Activated CD4-positive, alpha-beta memory T cell treated with anti-CD3 and anti-CD28 coated beads for 36 hours (primary cell): ENCODE measurements around the gene PQBP1. TPM values are rescaled to one million over a fixed set of nuclear protein-coding genes. Genes with fewer than 3 reads are reported as not detected.
A peak's percentile ranks its signal among the peaks of the same experiment; 100 is the strongest.

Experiments
- CTCF ChIA-PET: fragments of 350-600 bp; sonication (Branson Sonifier 250); formaldehyde crosslinking; loops from one replicate; lab custom pipeline; 2021; ENCODE audit warnings: antibody characterized with exemption, inconsistent platforms; lab: Charles Lee
- POLR2A ChIA-PET: fragments of 350-600 bp; sonication (Branson Sonifier 250); formaldehyde crosslinking; loops from one replicate; lab custom pipeline; 2021; ENCODE audit warnings: antibody characterized with exemption; lab: Charles Lee
- DNase-seq: peaks from one replicate; pipeline ENCODE4 v3.0.0-alpha.2; 2020
- H3K27ac Mint-ChIP-seq: one replicate; pipeline ENCODE4 v1.8.0; 2021; ENCODE audit warnings: mixed read lengths
- H3K27me3 Mint-ChIP-seq: one replicate; pipeline ENCODE4 v1.8.0; 2021; ENCODE audit warnings: mixed read lengths
- H3K36me3 Mint-ChIP-seq: one replicate; pipeline ENCODE4 v1.8.0; 2021; ENCODE audit warnings: mixed read lengths
- H3K4me1 Mint-ChIP-seq: one replicate; pipeline ENCODE4 v1.8.0; 2021; ENCODE audit warnings: low read depth, mixed read lengths
- H3K4me3 Mint-ChIP-seq: one replicate; pipeline ENCODE4 v1.8.0; 2021; ENCODE audit warnings: mild to moderate bottlenecking, mixed read lengths
- H3K9me3 Mint-ChIP-seq: one replicate; pipeline ENCODE4 v1.8.0; 2021; ENCODE audit warnings: mixed read lengths
- intact Hi-C: fragments of 100-400 bp; cut with micrococcal nuclease; formaldehyde crosslinking; loops from one replicate; pipeline ENCODE4 v1.15.1; 2023
- total RNA-seq, 2 experiments: library from RNA; stranded (reverse); gene quantifications; one replicate each; pipeline ENCODE4 v1.2.3, GENCODE V29; 2021

Gene PQBP1
- total RNA-seq, 2 experiments from 2014 or later, result 85.0 to 85.5 TPM

DNA sequence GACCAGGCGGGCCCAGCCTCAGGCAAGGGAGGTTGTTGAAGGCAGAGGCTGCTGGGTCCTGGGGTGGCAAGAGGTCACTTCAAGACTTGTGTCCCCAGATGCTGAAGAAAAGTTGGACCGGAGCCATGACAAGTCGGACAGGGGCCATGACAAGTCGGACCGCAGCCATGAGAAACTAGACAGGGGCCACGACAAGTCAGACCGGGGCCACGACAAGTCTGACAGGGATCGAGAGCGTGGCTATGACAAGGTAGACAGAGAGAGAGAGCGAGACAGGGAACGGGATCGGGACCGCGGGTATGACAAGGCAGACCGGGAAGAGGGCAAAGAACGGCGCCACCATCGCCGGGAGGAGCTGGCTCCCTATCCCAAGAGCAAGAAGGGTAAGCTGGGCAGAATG lies 4.4 kb downstream of the PQBP1 start:
- H3K4me1 Mint-ChIP-seq, result peaks cover 1% of the 10 kb centered on the region
- ChIA-PET POLR2A (no interaction called here), CTCF (no interaction called here)
- no peak for DNase-seq
- intact Hi-C loops, result no loop called here
- H3K27me3 Mint-ChIP-seq, result no peaks in the 10 kb centered on the region
- peaks cover 13% of the 10 kb centered on the region for H3K36me3 Mint-ChIP-seq
- H3K4me3 Mint-ChIP-seq, result no peak overlapping the region
- peak overlapping the region; percentile 30 for H3K27ac Mint-ChIP-seq
- no peaks in the 10 kb centered on the region for H3K9me3 Mint-ChIP-seq

DNA sequence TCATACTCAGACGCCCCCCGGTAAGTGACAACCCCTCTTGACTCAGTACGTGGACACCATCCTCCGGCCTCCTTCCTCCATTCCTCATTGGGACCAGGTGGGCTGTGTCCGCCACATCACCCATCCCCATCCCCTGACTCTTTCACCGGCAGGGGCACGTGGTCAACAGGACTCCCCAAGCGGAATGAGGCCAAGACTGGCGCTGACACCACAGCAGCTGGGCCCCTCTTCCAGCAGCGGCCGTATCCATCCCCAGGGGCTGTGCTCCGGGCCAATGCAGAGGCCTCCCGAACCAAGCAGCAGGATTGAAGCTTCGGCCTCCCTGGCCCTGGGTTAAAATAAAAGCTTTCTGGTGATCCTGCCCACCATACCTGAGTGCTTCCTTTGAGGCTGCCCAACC lies 5.0 kb downstream of the PQBP1 start:
- H3K4me1 Mint-ChIP-seq, result peaks cover 1% of the 10 kb centered on the region
- H3K27me3 Mint-ChIP-seq, result no peaks in the 10 kb centered on the region
- peaks cover 13% of the 10 kb centered on the region for H3K36me3 Mint-ChIP-seq
- H3K27ac Mint-ChIP-seq, result no peak overlapping the region
- ChIA-PET POLR2A (interaction anchor here (0.9 to 1.7 kb wide), 2 partner anchors 35 to 166 kb away, joined by 3 to 8 read pairs; no protein-coding TSS in a partner anchor), CTCF (interaction anchor here (1.0 to 1.2 kb wide), 2 partner anchors 11 to 43 kb away, joined by 3 read pairs; no protein-coding TSS in a partner anchor)
- no peak for DNase-seq
- intact Hi-C loops, result no loop called here
- H3K9me3 Mint-ChIP-seq, result no peaks in the 10 kb centered on the region
- no peak overlapping the region for H3K4me3 Mint-ChIP-seq

DNA sequence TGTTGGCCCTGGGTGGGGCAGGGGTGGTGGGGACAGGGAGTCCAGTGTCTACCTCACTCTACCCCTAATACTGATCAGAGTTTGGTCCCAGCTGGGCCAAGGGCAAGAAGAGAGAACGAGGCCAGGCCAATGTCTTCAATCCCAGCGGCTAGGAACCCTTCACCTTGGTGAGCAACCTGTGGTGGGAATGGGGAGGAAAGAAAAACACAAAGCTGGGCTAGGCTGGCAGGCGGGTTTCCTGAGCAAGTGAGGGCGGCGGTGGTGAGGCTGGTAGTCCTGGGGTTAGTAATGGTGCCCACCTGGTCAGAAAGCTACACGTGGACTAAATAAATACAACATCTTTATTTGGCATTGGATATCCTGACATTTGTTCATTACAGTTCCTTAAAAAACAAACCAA lies 5.6 kb downstream of the PQBP1 start:
- ChIA-PET POLR2A (interaction anchor here (0.9 to 1.7 kb wide), 2 partner anchors 34 to 166 kb away, joined by 3 to 8 read pairs; no protein-coding TSS in a partner anchor), CTCF (interaction anchor here (1.0 to 1.2 kb wide), 2 partner anchors 11 to 43 kb away, joined by 3 read pairs; no protein-coding TSS in a partner anchor)
- Mint-ChIP-seq H3K27ac (no peak overlapping the region), H3K9me3 (no peaks in the 10 kb centered on the region), H3K36me3 (peaks cover 13% of the 10 kb centered on the region), H3K27me3 (no peaks in the 10 kb centered on the region), H3K4me3 (no peak overlapping the region), H3K4me1 (peaks cover 1% of the 10 kb centered on the region)
- intact Hi-C loops, result no loop called here
- no peak for DNase-seq

DNA sequence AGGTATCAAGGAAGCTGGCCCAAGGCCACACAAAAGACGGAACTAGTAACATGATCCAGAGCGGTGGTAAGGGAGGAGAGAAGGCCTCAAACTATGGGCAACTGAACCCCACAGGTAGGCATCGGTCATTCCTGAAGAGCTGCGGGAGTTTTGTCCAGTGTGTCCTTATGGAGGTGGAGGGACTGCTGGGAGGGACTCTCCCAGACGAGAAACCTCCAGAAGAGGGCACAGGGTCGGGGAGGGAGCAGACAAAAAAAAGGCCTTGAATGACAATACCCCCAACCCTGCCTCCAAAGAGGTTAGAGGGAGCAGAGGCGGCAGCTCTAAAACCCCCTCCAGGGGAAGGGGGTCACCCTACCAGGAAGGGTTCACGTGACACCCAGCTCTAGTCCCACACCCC lies 6.5 kb downstream of the PQBP1 start:
- intact Hi-C loops, result no loop called here
- no peak for DNase-seq
- CTCF ChIA-PET, result interaction anchor here (0.6 to 1.2 kb wide), 2 partner anchors 12 to 70 kb away, joined by 3 read pairs; no protein-coding TSS in a partner anchor
- no peak overlapping the region for H3K27ac Mint-ChIP-seq
- POLR2A ChIA-PET, result interaction anchor here (1.7 kb wide), 1 partner anchor 34 kb away, joined by 8 read pairs; no protein-coding TSS in a partner anchor
- peaks cover 10% of the 10 kb centered on the region for H3K36me3 Mint-ChIP-seq
- no peaks in the 10 kb centered on the region for H3K4me1 Mint-ChIP-seq
- no peak overlapping the region for H3K4me3 Mint-ChIP-seq
- H3K27me3 Mint-ChIP-seq, result no peaks in the 10 kb centered on the region
- no peaks in the 10 kb centered on the region for H3K9me3 Mint-ChIP-seq

DNA sequence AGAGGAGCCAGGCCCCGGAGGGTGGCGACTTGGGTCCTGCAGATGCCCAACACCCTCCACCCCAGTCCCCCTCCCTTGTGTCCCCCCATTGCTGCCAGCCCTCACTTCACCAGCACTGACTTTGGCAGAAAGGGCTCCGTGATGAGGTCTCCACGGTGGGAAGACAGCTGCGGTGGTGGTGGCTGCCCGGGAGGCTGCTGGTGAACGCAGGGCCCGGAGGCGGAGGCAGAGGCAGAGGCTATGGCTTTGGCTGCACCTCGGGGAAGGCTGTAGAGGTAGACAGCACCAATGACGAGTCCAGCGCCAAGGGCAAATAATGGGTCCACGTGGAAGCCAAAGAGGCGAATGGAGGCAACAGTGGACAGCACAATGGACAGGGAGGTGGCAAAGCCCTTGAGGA lies 6.9 kb downstream of the PQBP1 start:
- Mint-ChIP-seq H3K27ac (no peak overlapping the region), H3K36me3 (peaks cover 10% of the 10 kb centered on the region), H3K27me3 (no peaks in the 10 kb centered on the region), H3K4me1 (no peaks in the 10 kb centered on the region), H3K4me3 (no peak overlapping the region), H3K9me3 (no peaks in the 10 kb centered on the region)
- intact Hi-C loops, result no loop called here
- no peak for DNase-seq
- ChIA-PET CTCF (interaction anchor here (0.6 kb wide), 1 partner anchor 71 kb away, joined by 3 read pairs; no protein-coding TSS in a partner anchor), POLR2A (interaction anchor here (1.7 to 2.0 kb wide), 2 partner anchors 33 to 36 kb away, joined by 4 to 8 read pairs; no protein-coding TSS in a partner anchor)

DNA sequence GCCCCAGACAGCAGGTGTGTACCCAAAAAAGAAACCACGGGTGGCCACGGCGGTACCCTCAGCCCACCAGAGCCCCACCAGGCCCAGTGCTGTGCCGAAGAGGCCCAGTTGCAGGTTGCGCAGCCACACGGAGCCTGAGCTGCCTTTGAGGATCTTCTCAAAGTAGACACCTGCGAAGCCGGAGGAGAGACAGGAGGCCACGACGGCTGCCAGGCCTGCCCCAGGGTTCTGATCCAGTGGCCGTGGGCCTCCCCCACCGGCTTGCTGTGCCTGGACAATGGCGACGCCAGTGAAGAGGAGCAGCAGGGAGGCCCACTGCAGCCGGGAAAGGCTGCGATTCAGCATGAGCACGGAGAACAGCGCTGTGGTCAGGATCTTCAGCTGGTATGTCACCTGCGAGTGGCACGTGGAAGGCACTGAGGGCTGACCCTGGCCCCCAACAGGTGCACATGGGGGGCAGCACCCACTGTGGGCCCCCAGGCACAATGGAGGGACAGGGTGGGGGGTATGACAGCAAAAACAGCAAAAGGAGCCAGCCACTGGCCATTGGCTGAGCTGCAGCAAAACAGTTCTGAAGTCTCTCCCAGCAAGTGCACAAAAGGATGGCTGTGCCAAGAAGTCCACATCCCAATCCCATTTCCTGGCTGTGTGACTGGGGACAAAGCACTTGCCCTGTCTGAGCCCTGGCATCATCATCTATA lies 7.5 kb downstream of the PQBP1 start:
- intact Hi-C loops, result no loop called here
- ChIA-PET CTCF (no interaction called here), POLR2A (interaction anchor here (1.3 to 2.0 kb wide), 2 partner anchors 35 to 38 kb away, joined by 3 to 4 read pairs; no protein-coding TSS in a partner anchor)
- Mint-ChIP-seq H3K27ac (no peak overlapping the region), H3K27me3 (no peaks in the 10 kb centered on the region), H3K36me3 (peaks cover 10% of the 10 kb centered on the region), H3K9me3 (no peaks in the 10 kb centered on the region), H3K4me1 (no peaks in the 10 kb centered on the region), H3K4me3 (no peak overlapping the region)
- DNase-seq, result no peak

DNA sequence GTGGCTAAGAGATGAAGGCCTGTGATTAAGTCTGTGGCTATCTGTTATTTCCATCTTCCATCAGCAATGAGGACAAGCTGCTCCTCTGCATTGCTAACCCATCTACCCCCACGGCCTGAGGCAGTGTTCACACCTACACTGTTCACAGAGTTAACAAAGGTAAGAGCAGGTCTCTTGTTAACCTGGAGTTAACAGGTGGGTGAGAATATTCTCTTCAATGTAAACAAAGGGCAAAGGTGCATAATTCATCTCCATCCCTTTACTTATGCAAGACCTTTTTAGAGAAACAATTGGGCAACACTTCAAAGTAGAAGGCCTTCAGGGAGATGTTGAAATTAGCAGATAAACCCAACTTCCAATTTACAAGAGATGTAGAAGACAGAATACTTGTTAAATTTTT lies 10.9 kb downstream of the PQBP1 start:
- H3K27me3 Mint-ChIP-seq, result no peaks in the 10 kb centered on the region

DNA sequence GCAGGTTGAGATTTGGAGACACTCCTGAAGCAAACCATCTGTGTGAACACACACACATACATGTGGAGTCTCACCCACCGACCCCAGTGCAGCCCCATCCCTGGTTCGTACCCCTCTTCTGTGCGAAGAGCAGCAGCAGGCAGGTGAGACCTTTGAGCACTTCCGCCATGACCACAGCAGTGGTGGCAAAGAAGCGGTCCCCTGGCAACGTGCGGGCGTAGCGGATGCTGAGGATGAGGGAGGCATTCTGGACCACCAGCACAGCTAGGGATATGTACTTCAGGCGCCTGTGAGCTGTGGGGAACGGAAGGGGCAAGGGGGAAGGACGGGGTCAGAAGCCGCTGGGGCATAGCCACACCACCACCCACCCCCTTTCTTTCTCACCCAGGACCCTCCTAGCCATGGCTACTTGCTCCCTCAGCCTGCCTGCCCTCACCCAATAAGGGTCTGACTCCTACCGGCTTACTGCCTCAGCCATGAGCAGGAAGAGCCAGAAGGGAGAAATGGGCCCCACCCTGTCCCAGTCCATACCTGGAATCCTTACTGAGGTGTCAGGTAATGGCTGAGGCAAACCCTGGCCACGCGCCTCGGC lies 12.1 kb downstream of the PQBP1 start:
- Mint-ChIP-seq H3K36me3 (peaks cover 40% of the 10 kb centered on the region), H3K4me1 (peaks cover 27% of the 10 kb centered on the region), H3K27ac (peak overlapping the region; percentile 96), H3K9me3 (no peaks in the 10 kb centered on the region), H3K4me3 (no peak overlapping the region), H3K27me3 (no peaks in the 10 kb centered on the region)
- no peak for DNase-seq
- CTCF ChIA-PET, result interaction anchor here (1.6 kb wide), 1 partner anchor 36 kb away, joined by 5 read pairs; no protein-coding TSS in a partner anchor
- POLR2A ChIA-PET, result interaction anchor here (0.9 to 5.6 kb wide), 4 partner anchors 12 to 43 kb away, joined by 3 to 122 read pairs (median 18); partner anchors contain the start of genes PQBP1 and TIMM17B
- intact Hi-C loops, result loop anchor here (10.0 kb wide), 2 partner anchors 195 to 265 kb away; no protein-coding TSS in a partner anchor

More for the DNA sequence above, 10.9 kb downstream of the PQBP1 start:
- Mint-ChIP-seq H3K4me1 (peaks cover 17% of the 10 kb centered on the region), H3K36me3 (peaks cover 28% of the 10 kb centered on the region), H3K27ac (peak overlapping the region; percentile 38), H3K9me3 (no peaks in the 10 kb centered on the region), H3K4me3 (no peak overlapping the region)
- ChIA-PET POLR2A (interaction anchor here (5.6 kb wide), 1 partner anchor 31 kb away, joined by 122 read pairs; no protein-coding TSS in a partner anchor), CTCF (interaction anchor here (1.6 kb wide), 1 partner anchor 37 kb away, joined by 5 read pairs; no protein-coding TSS in a partner anchor)
- intact Hi-C loops, result no loop called here
- DNase-seq, result no peak

DNA sequence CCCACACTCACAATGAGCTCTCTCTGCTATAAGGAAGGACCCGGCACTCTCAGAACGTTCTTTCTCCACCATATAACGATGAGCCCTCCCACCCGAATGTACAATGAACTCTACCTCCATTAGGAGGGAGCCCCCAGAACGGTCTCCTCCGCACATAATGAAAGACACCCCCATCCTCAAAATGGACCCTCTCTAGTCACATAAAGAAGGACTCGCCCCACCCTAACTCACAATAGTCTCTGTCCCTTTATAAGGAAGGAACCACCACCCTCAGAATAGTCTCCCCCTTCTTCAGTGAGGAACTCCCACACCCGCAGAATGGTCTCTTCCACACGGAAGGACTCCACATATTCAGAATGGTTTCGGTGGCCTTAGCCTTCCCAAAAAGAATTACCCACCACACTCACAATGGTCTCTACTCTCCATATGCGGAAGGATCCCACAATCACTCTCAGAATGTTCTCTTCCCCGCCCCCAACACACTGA lies 13.2 kb downstream of the PQBP1 start:
- no peaks in the 10 kb centered on the region for H3K9me3 Mint-ChIP-seq

DNA sequence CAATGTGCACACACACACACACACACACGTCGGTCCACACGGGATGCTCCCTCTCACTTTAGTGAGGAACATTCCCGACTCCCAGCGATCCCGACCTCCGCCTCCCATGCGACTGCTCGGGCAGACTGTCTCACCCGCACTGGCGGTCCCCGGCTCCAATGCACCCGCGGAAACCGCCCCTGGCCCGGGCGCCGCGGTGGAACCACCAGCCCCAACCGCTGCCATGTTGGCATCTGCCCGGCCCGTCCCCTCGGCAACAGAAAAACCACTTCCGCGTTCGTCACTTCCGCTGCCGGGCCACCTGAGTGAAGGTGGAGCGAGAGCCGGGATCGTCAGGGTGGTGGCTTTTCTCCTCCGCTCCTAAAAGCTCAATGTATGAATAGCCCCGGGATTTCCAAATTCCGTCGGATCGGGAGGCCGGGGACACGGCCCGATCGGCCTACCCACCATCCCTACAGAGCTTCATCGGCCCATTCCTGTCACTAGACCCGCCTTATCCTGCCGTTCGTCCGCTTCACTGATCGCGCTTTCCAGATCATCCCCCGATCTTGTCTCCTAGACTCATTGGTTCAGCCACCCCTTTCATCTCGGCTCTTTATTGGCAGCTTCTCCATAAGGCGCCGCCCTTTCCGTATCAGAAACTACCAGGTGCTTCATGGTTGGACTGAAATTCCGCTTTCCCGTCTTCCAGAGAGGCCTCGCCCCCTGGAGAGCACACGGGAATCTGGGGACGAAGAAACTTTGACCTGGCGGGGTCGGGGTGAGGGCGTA lies 13.9 kb downstream of the PQBP1 start, which contains the start of gene SLC35A2:
SLC35A2 (minus strand) TSS at position 235 of the 771 bp plus-strand sequence; CDS start at position 225, 10 bp downstream.
- intact Hi-C loops, result loop anchor here (1.0 to 10.0 kb wide), 3 partner anchors 14 to 267 kb away; partner anchors contain the start of genes PQBP1 and TIMM17B
- POLR2A ChIA-PET, result interaction anchor here (0.6 to 5.6 kb wide), 12 partner anchors 8 to 333 kb away, joined by 3 to 122 read pairs (median 5); partner anchors contain the start of genes OTUD5, PQBP1, TIMM17B and WAS
- Mint-ChIP-seq H3K36me3 (peaks cover 58% of the 10 kb centered on the region), H3K27ac (peak within 1 kb of the TSS; percentile 96), H3K9me3 (no peaks in the 10 kb centered on the region), H3K4me3 (peak within 1 kb of the TSS; percentile 98), H3K27me3 (no peaks in the 10 kb centered on the region), H3K4me1 (peaks cover 30% of the 10 kb centered on the region)
- DNase-seq, result peak; percentile 92
- CTCF ChIA-PET, result interaction anchor here (0.8 to 3.3 kb wide), 6 partner anchors 20 to 263 kb away, joined by 3 to 17 read pairs (median 6); no protein-coding TSS in a partner anchor

More for the DNA sequence above, 13.2 kb downstream of the PQBP1 start:
- Mint-ChIP-seq H3K27me3 (no peaks in the 10 kb centered on the region), H3K4me3 (peak overlapping the region; percentile 98), H3K36me3 (peaks cover 52% of the 10 kb centered on the region), H3K4me1 (peaks cover 30% of the 10 kb centered on the region), H3K27ac (peak overlapping the region; percentile 96)
- DNase-seq, result no peak
- CTCF ChIA-PET, result interaction anchor here (1.2 to 3.3 kb wide), 3 partner anchors 20 to 263 kb away, joined by 3 to 17 read pairs (median 8); no protein-coding TSS in a partner anchor
- intact Hi-C loops, result loop anchor here (1.0 to 10.0 kb wide), 3 partner anchors 14 to 266 kb away; partner anchors contain the start of genes PQBP1 and TIMM17B
- POLR2A ChIA-PET, result interaction anchor here (1.0 to 5.6 kb wide), 8 partner anchors 9 to 227 kb away, joined by 3 to 122 read pairs (median 8); partner anchors contain the start of genes OTUD5, PQBP1, TIMM17B and WAS
